NCI-H82 treated with DMSO at 0.1 percent for 48 hours (cell line): ENCODE data around the gene PRDM15.

Experiments used
- DNase-seq: peaks from one replicate; lab custom pipeline; 2025; ENCODE audit not compliant: unreplicated experiment; lab: John Stamatoyannopoulos, UW

Gene PRDM15, protein sequence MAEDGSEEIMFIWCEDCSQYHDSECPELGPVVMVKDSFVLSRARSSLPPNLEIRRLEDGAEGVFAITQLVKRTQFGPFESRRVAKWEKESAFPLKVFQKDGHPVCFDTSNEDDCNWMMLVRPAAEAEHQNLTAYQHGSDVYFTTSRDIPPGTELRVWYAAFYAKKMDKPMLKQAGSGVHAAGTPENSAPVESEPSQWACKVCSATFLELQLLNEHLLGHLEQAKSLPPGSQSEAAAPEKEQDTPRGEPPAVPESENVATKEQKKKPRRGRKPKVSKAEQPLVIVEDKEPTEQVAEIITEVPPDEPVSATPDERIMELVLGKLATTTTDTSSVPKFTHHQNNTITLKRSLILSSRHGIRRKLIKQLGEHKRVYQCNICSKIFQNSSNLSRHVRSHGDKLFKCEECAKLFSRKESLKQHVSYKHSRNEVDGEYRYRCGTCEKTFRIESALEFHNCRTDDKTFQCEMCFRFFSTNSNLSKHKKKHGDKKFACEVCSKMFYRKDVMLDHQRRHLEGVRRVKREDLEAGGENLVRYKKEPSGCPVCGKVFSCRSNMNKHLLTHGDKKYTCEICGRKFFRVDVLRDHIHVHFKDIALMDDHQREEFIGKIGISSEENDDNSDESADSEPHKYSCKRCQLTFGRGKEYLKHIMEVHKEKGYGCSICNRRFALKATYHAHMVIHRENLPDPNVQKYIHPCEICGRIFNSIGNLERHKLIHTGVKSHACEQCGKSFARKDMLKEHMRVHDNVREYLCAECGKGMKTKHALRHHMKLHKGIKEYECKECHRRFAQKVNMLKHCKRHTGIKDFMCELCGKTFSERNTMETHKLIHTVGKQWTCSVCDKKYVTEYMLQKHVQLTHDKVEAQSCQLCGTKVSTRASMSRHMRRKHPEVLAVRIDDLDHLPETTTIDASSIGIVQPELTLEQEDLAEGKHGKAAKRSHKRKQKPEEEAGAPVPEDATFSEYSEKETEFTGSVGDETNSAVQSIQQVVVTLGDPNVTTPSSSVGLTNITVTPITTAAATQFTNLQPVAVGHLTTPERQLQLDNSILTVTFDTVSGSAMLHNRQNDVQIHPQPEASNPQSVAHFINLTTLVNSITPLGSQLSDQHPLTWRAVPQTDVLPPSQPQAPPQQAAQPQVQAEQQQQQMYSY

GRCh38 chr21:41879190-41879998 lies at the start of gene PRDM15:
Gene PRDM15, minus strand, starts transcription at chr21:41879344. Its CDS starts 18,981 bp downstream, at chr21:41860363.
- no peak for DNase-seq

- no peak for DNase-seq
Observed at GRCh38 chr21:41928621-41929220, 49.6 kb upstream of the PRDM15 start.

DNA sequence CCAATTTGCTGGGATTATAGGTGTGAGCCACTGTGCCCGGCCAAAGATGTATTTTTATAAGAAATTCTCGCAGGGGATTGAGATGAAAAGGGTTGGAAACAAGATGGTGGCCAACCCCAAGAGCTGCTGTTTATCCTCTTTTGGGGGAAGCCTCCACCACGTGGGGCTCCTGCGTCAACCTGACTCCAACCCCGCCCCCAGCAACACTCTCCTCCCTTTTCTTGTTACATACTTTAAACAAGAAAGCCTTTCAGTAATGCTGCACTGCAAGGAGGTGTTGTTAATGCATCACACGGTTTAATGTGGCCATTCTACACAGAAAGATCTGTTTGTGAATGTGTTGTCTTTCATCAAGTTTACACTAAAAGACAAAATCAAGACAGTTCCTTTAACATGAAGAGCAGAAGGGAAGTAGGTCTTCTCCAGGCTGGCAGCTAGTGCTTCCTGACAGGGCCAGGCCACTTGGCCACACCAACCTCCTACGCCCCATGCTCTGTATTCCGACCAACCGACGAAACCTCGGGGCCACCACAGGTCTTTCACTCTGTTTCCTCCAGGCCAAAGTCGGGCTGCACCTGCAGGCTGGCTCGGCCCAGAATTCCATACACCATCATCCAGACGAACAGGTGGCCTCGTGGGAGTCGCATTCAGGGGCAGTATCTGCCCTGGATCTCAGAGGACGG lies 48.7 kb upstream of the PRDM15 start:
- no peak for DNase-seq

DNA sequence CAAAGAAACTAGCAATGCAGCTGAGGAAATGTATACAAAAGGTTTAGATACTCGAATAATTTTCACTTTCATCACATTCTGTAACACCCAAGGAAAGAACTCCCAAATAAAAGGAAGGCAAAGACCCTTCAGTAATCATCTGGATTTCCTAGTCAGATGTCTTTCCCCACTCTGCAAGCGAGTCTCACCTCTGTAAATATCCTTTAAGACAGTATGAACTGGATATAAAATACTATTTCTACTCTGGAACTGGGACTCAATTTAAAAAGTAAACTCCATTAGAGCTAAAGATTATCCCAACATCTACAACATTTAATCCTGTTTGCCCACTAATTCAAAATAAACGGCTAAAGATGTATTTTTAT lies 47.6 kb upstream of the PRDM15 start:
- no peak for DNase-seq

DNA sequence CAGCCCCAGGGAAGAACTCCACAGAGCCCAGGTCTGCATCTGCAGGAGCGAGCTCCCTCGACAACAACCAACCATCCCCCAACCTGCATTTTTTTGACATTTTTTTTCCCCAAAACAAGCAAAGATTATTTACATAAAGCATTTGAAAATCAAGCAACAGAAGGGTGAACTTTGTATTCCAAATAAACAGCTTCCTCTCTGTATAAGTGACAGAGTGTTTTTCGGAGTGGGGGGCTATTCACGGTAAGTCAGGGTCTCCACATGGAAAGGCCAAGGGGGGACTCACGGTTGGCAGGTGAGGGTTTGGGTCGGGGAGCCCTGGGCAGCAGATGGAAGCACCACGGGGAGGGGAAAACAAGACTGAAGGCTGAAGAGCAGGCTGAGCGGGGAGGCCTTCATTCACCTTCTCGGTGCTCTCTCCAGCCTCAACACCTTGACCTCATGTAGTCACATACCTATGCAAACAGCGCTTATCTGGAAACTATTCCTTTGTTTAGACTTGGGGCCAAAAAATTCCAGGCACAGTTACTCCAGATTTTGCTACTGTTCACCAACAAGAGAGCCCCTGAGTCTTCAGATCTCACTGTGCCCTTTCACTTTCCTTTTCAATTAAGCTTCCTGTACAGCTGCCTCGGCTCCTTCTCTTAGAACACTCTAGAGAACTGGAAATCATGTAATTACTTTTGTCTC lies 47.1 kb upstream of the PRDM15 start:
- no peak for DNase-seq

- DNase-seq = no peak
Observed at GRCh38 chr21:41925767-41926116, 46.6 kb upstream of the PRDM15 start.

DNA sequence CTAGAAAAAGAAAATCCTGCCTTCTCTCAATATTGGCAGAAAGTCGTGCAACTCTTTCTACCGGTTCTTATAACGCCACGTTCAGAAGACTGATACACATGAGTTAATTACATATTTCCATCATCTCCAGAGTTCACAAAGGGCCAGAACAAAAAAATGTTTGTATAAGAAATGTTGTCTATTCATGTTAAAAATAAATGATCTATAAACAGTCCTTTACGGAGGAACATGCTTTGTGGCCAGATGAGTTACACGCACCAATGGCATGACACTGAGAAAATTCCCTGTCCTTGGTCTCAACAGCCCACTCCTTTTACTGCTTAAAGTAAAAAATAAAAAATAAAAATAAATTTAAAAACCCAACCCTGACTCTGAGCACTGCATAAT lies 45.2 kb upstream of the PRDM15 start:
- no peak for DNase-seq

GRCh38 chr21:41923631-41924367 lies 44.7 kb upstream of the PRDM15 start:
- DNase-seq = no peak

- DNase-seq = no peak
Observed at GRCh38 chr21:41923186-41923585, 44.0 kb upstream of the PRDM15 start.

GRCh38 chr21:41921021-41921420 lies 41.9 kb upstream of the PRDM15 start:
- DNase-seq = no peak

- no peak for DNase-seq
Observed at GRCh38 chr21:41920476-41920875, 41.3 kb upstream of the PRDM15 start.

GRCh38 chr21:41919666-41920398 lies 40.7 kb upstream of the PRDM15 start:
- no peak for DNase-seq

GRCh38 chr21:41918561-41919358 lies 39.6 kb upstream of the PRDM15 start:
- no peak for DNase-seq

DNA sequence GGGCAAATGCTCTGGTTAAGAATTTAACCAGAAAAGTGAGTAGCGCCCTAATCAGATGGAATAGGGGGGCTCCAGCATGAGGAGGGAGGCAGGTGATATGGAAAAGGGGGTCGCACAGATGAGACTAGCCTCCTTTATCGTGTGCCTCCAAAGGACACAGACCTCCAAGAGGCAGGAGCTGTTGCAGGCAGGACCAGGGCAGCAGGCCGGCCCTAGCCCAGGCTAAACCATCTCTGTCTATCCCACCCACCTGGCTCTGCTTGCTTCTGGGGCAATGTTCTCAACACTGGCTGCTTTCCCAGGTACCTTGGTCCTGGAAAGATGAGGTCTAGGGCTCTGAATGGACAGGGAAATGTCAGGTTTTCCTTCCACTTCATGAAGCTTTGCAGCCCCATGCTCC lies 38.4 kb upstream of the PRDM15 start:
- no peak for DNase-seq

DNA sequence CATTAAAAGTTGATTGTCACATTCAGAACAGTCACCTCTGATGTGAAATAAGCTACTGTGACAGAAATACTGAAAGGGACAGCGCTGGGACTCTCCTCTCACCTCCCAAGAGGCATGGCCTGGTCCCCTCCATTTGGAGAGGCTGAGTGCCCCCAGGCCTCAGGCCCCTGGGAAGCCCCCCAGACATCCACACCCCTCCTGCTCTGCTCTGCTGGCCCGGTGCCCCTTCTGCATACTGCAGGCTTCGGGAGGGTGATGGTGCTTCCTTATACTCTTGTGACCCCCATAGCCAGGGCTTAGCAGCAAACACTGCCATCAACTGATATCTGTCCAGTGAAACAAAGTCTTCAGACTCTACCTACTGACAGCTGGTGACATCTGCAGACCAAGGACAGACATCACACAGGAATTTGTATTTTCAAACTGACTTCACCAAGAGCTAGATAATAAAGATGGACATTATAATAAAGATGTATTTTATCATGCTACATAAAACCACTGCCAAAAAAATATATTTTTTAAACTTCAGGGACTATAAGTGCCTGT lies 37.8 kb upstream of the PRDM15 start:
- DNase-seq = no peak

DNA sequence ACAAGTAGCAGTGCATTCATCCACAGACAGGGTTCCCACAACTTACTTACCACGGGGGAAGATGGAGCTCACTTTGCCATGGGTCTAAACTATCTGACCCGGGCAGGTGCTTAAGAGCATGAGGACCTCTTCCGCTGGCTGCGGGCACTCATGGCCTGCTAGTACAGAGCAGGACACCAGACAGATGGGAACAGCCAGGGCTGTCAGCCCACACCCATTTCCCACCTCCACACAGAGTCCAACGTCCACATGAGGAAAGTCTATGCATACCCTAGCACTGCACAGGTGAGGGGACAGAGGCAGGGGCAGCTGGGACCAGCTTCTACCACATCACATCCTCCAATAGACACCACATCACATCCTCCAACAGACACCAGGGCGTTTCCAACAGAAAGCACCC lies 35.8 kb upstream of the PRDM15 start:
- no peak for DNase-seq

DNA sequence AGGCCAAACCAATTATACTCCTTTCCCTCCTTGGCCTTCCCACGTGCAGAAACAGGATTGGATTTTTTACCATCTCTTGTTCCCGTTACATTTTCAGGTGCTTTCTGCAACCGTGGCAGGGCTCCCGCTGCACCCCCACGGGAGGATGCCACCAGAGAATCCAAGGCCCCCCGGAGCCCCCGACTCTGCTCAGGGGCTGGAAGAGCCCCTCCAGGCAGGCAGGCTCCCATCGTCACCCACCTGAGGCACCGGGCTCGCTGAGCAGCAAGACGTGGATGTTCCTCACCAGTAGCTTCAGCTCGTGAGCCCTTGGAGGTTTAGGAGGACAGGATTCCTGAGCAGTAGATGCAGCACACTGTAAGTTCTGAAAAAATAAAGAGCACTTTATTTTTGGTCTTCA lies 35.2 kb upstream of the PRDM15 start:
- DNase-seq = no peak
